Kidney (tissue), 14 donors: Measurements from ENCODE around the gene LSMEM2. TPM values are rescaled to one million over a fixed set of nuclear protein-coding genes. Genes with fewer than 3 reads are reported as not detected.

ENCODE experiments used
- DNase-seq, 5 donors: peaks; one replicate each; pipeline ENCODE4 v3.0.0-alpha.2; 2013 to 2020
- FAIRE-seq: peaks from 2 replicates; lab custom pipeline; 2012; peaks lifted over from hg19 to GRCh38; lab: Jason Lieb, UNC
- H3K27ac ChIP-seq, 2 donors: one replicate each; pipeline ENCODE4 v1.7.0; 2013; ENCODE audit warnings: low read depth in 2 of 2, low read length in 2 of 2, inconsistent platforms in 1 of 2
- H3K27me3 ChIP-seq: one replicate; pipeline ENCODE4 v1.7.1; 2013; ENCODE audit warnings: low read length, inconsistent platforms; ENCODE audit not compliant: control insufficient read depth, insufficient read depth
- H3K36me3 ChIP-seq, 3 donors: one replicate each; pipeline versions ENCODE4 v1.7.0 to v1.7.1; 2013; ENCODE audit warnings: low read length in 3 of 3, control low read depth in 1 of 3, inconsistent platforms in 1 of 3; ENCODE audit not compliant: insufficient read depth in 3 of 3, control insufficient read depth in 2 of 3
- H3K4me1 ChIP-seq, 3 donors: one replicate each; pipeline versions ENCODE4 v1.7.0 to v1.7.1; 2013; ENCODE audit warnings: low read length in 3 of 3, inconsistent platforms in 1 of 3, low read depth in 1 of 3; ENCODE audit not compliant: control insufficient read depth in 2 of 3, insufficient read depth in 2 of 3
- H3K4me3 ChIP-seq, 3 donors: one replicate each; pipeline versions ENCODE4 v1.7.0 to v1.8.1; 2013; ENCODE audit warnings: low read length in 3 of 3, control low read depth in 1 of 3, inconsistent platforms in 1 of 3
- H3K9ac ChIP-seq, 3 donors: one replicate each; pipeline versions ENCODE4 v1.7.0 to v1.7.1; 2013; ENCODE audit warnings: low read length in 3 of 3, control low read depth in 1 of 3, inconsistent platforms in 1 of 3
- H3K9me3 ChIP-seq, 3 donors: one replicate each; pipeline versions ENCODE4 v1.7.0 to v1.7.1; 2013; ENCODE audit warnings: low read length in 3 of 3, control low read depth in 1 of 3, inconsistent platforms in 1 of 3; ENCODE audit not compliant: control insufficient read depth in 2 of 3, insufficient read depth in 1 of 3
- CTCF ChIP-seq: IDR thresholded peaks from 3 replicates; pipeline ENCODE4 v1.5.1; 2012; ENCODE audit warnings: mild to moderate bottlenecking, moderate library complexity, borderline replicate concordance; ENCODE audit not compliant: insufficient read depth; ENCODE audit errors: extremely low read depth
- intact Hi-C: fragments of 100-400 bp; cut with DNase I; formaldehyde crosslinking; loops from one replicate; pipeline ENCODE4 v1.11.1; 2022
- polyA plus RNA-seq: library from polyadenylated mRNA; stranded (reverse); fragments of 350-450 nt; fragmentation: Illumina TruSeq; extraction: RNeasy Lipid Tissue Mini Kit (QIAGEN cat#74804); gene quantifications from one replicate; pipeline ENCODE4 v1.2.3, GENCODE V29; 2014; ENCODE audit warnings: low read depth, low replicate concordance; ENCODE audit not compliant: insufficient read depth
- total RNA-seq: library from RNA; stranded (reverse); fragmentation: NEBNext Ultra II Directional; extraction: Animal tissue kit (Norgen Biotek cat#: 25700); gene quantifications from one replicate; pipeline ENCODE4 v1.2.1, GENCODE V29; 2021
- donor health status: control.
- donor health status: control.
- donor health status: control.
- donor health status: control.
- donor health status: control.
- donor health status: DM: yes; HTN: yes; CAD: no.
- donor health status: Normal renal cell carcinoma (clear cell type).

The LSMEM2 gene
- total and polyA plus RNA-seq, 2 donors from 2014 or later: 0.22 to 0.62 TPM

DNA sequence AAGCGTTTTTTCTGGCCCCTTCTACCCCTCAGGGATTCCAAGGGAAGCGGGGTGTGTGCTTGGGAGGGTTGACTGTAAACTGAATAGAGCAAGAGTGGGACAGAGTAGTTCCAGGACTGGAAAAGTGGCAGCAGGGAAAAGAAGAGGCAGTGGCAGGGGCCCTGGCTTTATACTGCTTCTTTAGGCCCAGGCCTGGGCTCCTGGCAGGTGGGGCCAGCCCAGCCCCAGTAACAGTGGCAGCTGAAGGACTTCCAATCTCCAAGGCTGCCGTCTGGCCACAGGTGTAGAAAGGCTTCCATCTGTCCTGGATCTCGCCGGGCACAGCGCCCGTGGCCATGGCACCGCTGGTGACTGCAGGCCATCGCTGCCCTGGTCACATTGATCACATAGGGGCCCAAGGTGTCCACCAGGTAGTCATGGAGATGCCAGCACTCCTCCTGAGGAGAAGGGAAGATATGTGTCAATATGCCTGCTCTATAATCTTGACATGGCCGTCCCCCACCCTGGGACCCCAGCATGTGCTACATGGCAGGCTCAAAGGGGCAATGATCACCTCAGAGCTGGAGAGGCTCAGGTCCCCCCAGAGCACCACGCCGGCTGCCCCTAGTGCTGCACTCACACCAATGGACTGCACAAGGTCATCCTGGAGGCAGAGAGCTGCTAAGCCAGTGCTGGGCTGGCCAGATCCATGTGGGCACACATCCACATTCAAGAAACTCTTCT is 14.4 kb downstream of the LSMEM2 start:
- H3K4me3 ChIP-seq: peak overlapping the region in 1 of 3 donors; percentile 88
- H3K27me3 ChIP-seq: no peaks in the 10 kb centered on the region
- H3K4me1 ChIP-seq: peaks cover 3 to 21% (median 16%) of the 10 kb centered on the region in 3 donors
- no peak for TF ChIP-seq CTCF
- DNase-seq: peak in 1 of 5 donors; percentile 62
- FAIRE-seq: no peak
- H3K27ac ChIP-seq: peak overlapping the region; percentile 78 to 88
- intact Hi-C loops: no loop called here
- peaks cover 0 to 18% (median 6%) of the 10 kb centered on the region in 3 donors for H3K36me3 ChIP-seq
- H3K9me3 ChIP-seq: no peaks in the 10 kb centered on the region
- H3K9ac ChIP-seq: peak overlapping the region in 1 of 3 donors; percentile 84

GRCh38 chr3:50294089-50294488 is 15.2 kb downstream of the LSMEM2 start:
- no peaks in the 10 kb centered on the region for H3K27me3 ChIP-seq
- peaks cover 3 to 24% (median 24%) of the 10 kb centered on the region in 3 donors for H3K4me1 ChIP-seq
- TF ChIP-seq CTCF: no peak
- no peak overlapping the region for H3K27ac ChIP-seq
- DNase-seq (no peak), FAIRE-seq (no peak)
- no peaks in the 10 kb centered on the region for H3K9me3 ChIP-seq
- peaks cover 0 to 10% (median 0%) of the 10 kb centered on the region in 3 donors for H3K36me3 ChIP-seq
- H3K9ac ChIP-seq: no peak overlapping the region
- intact Hi-C loops: no loop called here
- H3K4me3 ChIP-seq: no peak overlapping the region

DNA sequence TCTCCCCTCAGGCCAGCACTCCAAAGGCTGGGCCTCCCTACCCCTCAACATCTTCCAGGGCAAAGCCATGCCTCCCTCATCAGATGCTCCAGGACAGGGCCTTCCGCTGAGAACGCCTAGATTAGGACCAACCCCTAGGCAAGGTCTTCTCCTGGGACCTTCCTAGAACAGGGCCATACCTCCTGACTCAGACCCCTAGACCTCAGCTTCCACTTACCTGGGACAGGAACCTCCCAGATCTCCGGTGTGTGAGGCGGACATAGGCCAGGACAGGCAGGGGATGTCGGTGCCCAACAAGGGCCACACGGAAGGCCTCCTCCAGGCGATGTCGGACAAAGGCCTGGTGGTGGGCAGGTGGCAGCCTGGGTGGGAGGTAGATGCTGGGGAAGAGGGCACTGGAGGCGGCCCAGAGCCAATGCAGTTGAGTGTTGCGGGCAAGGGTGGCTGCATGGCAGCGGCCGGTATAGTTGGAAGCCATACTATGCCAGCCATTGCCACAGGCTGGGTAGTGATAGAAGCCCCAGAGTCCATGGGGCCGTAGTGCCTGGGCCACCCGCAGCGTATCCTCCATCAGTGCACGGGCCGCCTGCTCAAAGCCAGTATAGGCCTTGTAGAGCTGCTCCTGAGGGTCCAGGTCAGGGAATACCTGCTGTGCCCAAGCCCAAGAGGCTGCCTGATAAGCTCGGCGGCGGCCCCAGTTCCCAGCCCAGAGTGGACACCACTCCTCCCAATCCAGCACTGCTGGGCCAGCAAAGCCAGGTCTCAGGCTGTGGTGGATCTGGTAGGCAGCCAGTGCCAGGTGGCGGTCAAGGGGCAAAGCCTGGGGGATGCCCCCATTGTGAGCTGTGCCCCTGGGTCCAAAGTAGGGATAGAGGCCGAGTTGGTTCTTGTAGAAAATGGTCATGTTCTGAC is 15.9 kb downstream of the LSMEM2 start:
- DNase-seq: peak in 1 of 5 donors; percentile 44
- no peak overlapping the region for H3K4me3 ChIP-seq
- H3K36me3 ChIP-seq: peaks cover 0 to 3% (median 0%) of the 10 kb centered on the region in 3 donors
- intact Hi-C loops: no loop called here
- no peaks in the 10 kb centered on the region for H3K9me3 ChIP-seq
- H3K27me3 ChIP-seq: no peaks in the 10 kb centered on the region
- H3K4me1 ChIP-seq: peaks cover 3 to 26% (median 25%) of the 10 kb centered on the region in 3 donors
- no peak overlapping the region for H3K27ac ChIP-seq
- no peak for TF ChIP-seq CTCF
- H3K9ac ChIP-seq: no peak overlapping the region
- no peak for FAIRE-seq
